Bronchial epithelial cell (primary cell): Measurements from ENCODE around the gene GSTT4. TPM values are rescaled to one million over a fixed set of nuclear protein-coding genes. Genes with fewer than 3 reads are reported as not detected.

Source experiments
- DNase-seq: peaks from one replicate; pipeline ENCODE4 v3.0.0-alpha.2; 2010; ENCODE audit warnings: low read depth
- FAIRE-seq: peaks from 2 replicates; lab custom pipeline; 2011; peaks lifted over from hg19 to GRCh38; lab: Jason Lieb, UNC
- H3K27me3 ChIP-seq: 2 replicates; pipeline ENCODE4 v1.5.1; 2011; ENCODE audit warnings: low read length; ENCODE audit not compliant: control insufficient read depth, insufficient read depth
- H3K36me3 ChIP-seq: 2 replicates; pipeline ENCODE4 v1.5.1; 2011; ENCODE audit warnings: low read length; ENCODE audit not compliant: control insufficient read depth, insufficient read depth
- H3K4me3 ChIP-seq: 2 replicates; pipeline ENCODE4 v1.5.1; 2011; ENCODE audit warnings: mild to moderate bottlenecking, low read depth, low read length, control low read depth
- CTCF ChIP-seq: IDR thresholded peaks from 2 replicates; pipeline ENCODE4 v1.5.1; 2011; ENCODE audit warnings: mild to moderate bottlenecking, moderate library complexity, low read length, control low read depth, inconsistent platforms; ENCODE audit not compliant: insufficient read depth, severe bottlenecking
- total RNA-seq: library from RNA; depleted of rRNA; stranded (reverse); fragments of >200 nt; gene quantifications from 2 replicates; pipeline ENCODE4 v1.2.1, GENCODE V29; 2014

Gene GSTT4
- total RNA-seq, 1 donor from 2014 or later: not detected

GRCh38 chr22:24037851-24038765, 32.9 kb upstream of the GSTT4 start:
- TF ChIP-seq CTCF: no peak
- Histone ChIP-seq H3K4me3 (no peak overlapping the region), H3K36me3 (peaks cover 14% of the 10 kb centered on the region), H3K27me3 (no peaks in the 10 kb centered on the region)
- no peak for FAIRE-seq
- DNase-seq: no peak

DNA sequence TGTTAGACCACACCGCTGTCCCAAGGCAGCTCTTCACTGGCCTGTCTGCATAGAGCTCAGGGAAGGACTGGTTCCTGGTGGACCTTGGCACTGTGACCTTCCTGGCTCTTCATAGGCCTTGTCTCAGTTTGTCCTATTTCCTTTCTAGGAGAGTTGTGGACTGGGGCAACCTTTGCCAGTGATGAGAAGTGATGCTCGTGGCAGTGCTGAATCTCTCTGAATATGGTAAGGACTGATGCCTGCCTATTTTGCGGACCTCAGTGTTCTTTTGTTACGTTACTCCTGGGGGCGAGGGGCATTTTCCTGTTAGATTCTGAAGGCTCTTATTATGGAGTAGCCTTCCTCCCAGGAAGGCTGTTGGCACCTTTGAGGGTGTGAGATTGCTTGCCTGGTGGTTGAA, 30.0 kb upstream of the GSTT4 start:
- no peak for DNase-seq
- no peak for TF ChIP-seq CTCF
- Histone ChIP-seq H3K27me3 (no peaks in the 10 kb centered on the region), H3K36me3 (peaks cover 8% of the 10 kb centered on the region), H3K4me3 (no peak overlapping the region)
- no peak for FAIRE-seq

DNA sequence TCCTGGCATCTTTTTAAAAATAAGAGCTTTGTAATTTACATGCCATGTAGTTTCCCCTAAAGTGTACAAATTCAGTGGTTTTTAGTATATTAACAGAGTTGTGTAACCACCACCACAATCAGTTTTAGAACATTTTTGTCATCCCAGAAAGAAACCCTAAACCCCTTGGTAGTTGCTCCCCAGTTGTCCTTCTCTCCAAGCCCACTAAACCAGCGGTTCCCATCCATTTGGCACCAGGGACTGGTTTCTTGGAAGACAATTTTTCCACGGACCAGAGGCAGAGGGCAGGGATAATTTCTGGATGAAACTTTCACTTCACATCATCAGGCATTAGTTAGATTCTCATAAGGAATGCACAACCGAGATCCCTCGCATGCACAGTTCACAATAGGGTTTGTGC, 28.5 kb upstream of the GSTT4 start:
- H3K36me3 ChIP-seq: peaks cover 8% of the 10 kb centered on the region
- no peak for DNase-seq
- no peak for TF ChIP-seq CTCF
- FAIRE-seq: no peak
- no peak overlapping the region for H3K4me3 ChIP-seq
- no peaks in the 10 kb centered on the region for H3K27me3 ChIP-seq

GRCh38 chr22:24030186-24030702, 25.0 kb upstream of the GSTT4 start:
- Histone ChIP-seq H3K27me3 (no peaks in the 10 kb centered on the region), H3K36me3 (no peaks in the 10 kb centered on the region), H3K4me3 (no peak overlapping the region)
- FAIRE-seq: no peak
- no peak for TF ChIP-seq CTCF
- DNase-seq: no peak

DNA sequence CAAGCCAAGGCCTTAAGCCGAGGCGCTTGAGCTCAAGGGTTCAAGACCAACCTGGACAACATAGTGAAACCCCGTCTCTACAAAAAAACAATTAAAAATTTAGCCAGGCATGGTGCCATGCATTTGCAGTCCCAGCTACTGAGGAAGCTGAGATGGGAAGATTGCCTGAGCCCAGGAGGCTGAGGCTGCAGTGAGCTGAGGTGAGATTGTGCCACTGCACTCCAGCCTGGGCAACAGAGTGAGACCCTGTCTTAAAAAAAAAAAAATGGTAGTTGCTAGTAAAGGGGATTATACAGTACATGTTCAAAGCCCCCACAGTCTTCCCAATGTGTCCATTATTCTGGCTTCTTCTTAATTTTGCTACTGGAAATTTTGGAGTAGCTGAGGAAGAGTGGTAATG, 24.1 kb upstream of the GSTT4 start:
- DNase-seq (no peak), FAIRE-seq (no peak)
- TF ChIP-seq CTCF: no peak
- no peaks in the 10 kb centered on the region for H3K27me3 ChIP-seq
- H3K4me3 ChIP-seq: no peak overlapping the region
- no peaks in the 10 kb centered on the region for H3K36me3 ChIP-seq
